ENCODE data around the gene AUTS2.

Gene AUTS2

GRCh38 chr7:70578131-70578530 is 979.9 kb downstream of the AUTS2 start:
- Histone ChIP-seq H2AFZ (ENCODE audit: low read length) (no peak overlapping the region), H3K4me3 (ENCODE audit: low read depth, low read length, poor library complexity, severe bottlenecking) (no peak overlapping the region), H3K9me2 (ENCODE audit: low read depth, low read length) (no peaks in the 10 kb centered on the region), H3F3A (ENCODE audit: insufficient read depth, low read length) (no peaks in the 10 kb centered on the region), H3K27me3 (ENCODE audit: insufficient read depth, low read length) (no peaks in the 10 kb centered on the region), H3K9me3 (ENCODE audit: low read length) (no peaks in the 10 kb centered on the region), H3K36me3 (ENCODE audit: insufficient read depth, low read length) (peaks cover 8% of the 10 kb centered on the region; the same call in 1 of the 2 replicates), H4K20me1 (ENCODE audit: insufficient read depth, low read length) (no peaks in the 10 kb centered on the region), H3K79me2 (ENCODE audit: insufficient read depth, low read length) (no peaks in the 10 kb centered on the region), H3K27ac (ENCODE audit: low read depth, low read length, poor library complexity, severe bottlenecking) (no peak overlapping the region), H3K4me1 (ENCODE audit: insufficient read depth, low read length, severe bottlenecking) (no peaks in the 10 kb centered on the region), H3K9ac (ENCODE audit: low read length) (no peak overlapping the region), H3K4me2 (ENCODE audit: low read length) (no peak overlapping the region)
- TF ChIP-seq, protein P1, sequence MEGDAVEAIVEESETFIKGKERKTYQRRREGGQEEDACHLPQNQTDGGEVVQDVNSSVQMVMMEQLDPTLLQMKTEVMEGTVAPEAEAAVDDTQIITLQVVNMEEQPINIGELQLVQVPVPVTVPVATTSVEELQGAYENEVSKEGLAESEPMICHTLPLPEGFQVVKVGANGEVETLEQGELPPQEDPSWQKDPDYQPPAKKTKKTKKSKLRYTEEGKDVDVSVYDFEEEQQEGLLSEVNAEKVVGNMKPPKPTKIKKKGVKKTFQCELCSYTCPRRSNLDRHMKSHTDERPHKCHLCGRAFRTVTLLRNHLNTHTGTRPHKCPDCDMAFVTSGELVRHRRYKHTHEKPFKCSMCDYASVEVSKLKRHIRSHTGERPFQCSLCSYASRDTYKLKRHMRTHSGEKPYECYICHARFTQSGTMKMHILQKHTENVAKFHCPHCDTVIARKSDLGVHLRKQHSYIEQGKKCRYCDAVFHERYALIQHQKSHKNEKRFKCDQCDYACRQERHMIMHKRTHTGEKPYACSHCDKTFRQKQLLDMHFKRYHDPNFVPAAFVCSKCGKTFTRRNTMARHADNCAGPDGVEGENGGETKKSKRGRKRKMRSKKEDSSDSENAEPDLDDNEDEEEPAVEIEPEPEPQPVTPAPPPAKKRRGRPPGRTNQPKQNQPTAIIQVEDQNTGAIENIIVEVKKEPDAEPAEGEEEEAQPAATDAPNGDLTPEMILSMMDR (IDR thresholded peaks at IDR 0.05; ENCODE audit: low read length): no peak
- no peak for TF ChIP-seq EZH2 (IDR thresholded peaks at IDR 0.05; ENCODE audit: borderline replicate concordance, low read length)

DNA sequence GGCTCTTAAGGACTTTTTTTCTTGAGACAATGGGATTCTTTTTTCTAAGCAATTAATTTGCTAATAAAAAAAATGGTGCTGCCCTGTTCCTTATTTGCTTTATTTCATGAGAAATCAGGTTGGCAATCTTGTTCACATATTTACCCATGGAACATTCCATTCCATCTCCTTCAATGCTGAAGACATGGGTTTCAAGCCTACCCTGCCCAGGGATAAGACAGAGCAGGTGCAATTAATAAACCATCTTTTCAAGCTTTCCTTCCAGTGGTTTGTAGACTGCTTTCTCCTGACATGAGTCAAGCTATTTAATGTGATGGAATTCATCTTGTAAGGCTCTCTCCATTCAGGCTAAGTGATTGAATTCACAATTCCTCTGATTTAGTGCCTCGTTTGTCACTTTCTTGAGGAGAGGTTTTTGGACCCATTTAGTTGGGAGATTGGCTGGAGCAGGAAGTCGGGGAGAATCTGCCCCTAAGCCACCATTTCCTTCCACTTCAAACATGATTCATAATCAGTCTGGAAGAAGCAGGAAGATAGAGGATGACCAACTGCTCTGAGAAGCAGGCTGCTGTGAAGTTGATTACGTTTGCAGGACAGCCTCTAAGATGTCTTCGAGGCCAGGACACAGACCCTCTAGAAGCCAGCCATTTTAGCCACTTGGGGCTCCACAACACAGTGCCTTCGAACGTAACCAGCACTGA is 981.3 kb downstream of the AUTS2 start:
- Histone ChIP-seq H3K27ac (ENCODE audit: low read depth, low read length, poor library complexity, severe bottlenecking) (no peak overlapping the region), H3K9me2 (ENCODE audit: low read depth, low read length) (no peaks in the 10 kb centered on the region), H3K4me3 (ENCODE audit: low read depth, low read length, poor library complexity, severe bottlenecking) (no peak overlapping the region), H3K36me3 (ENCODE audit: insufficient read depth, low read length) (no peaks in the 10 kb centered on the region), H3K9me3 (ENCODE audit: low read length) (no peaks in the 10 kb centered on the region), H3K4me1 (ENCODE audit: insufficient read depth, low read length, severe bottlenecking) (no peaks in the 10 kb centered on the region), H3K27me3 (ENCODE audit: insufficient read depth, low read length) (no peaks in the 10 kb centered on the region), H4K20me1 (ENCODE audit: insufficient read depth, low read length) (no peaks in the 10 kb centered on the region), H3K79me2 (ENCODE audit: insufficient read depth, low read length) (no peaks in the 10 kb centered on the region), H3K9ac (ENCODE audit: low read length) (no peak overlapping the region), H2AFZ (ENCODE audit: low read length) (no peak overlapping the region), H3F3A (ENCODE audit: insufficient read depth, low read length) (no peaks in the 10 kb centered on the region), H3K4me2 (ENCODE audit: low read length) (no peak overlapping the region)
- TF ChIP-seq, protein P1 (IDR thresholded peaks at IDR 0.05; ENCODE audit: low read length): no peak
- TF ChIP-seq EZH2 (IDR thresholded peaks at IDR 0.05; ENCODE audit: borderline replicate concordance, low read length): no peak

- no peaks in the 10 kb centered on the region for H3K36me3 ChIP-seq (ENCODE audit: insufficient read depth, low read length)
- H3F3A ChIP-seq (ENCODE audit: insufficient read depth, low read length): no peaks in the 10 kb centered on the region
- TF ChIP-seq EZH2 (IDR thresholded peaks at IDR 0.05; ENCODE audit: borderline replicate concordance, low read length): no peak
- no peak overlapping the region for H3K4me2 ChIP-seq (ENCODE audit: low read length)
- no peaks in the 10 kb centered on the region for H3K4me1 ChIP-seq (ENCODE audit: insufficient read depth, low read length, severe bottlenecking)
- H4K20me1 ChIP-seq (ENCODE audit: insufficient read depth, low read length): no peaks in the 10 kb centered on the region
- H3K9me3 ChIP-seq (ENCODE audit: low read length): no peaks in the 10 kb centered on the region
- H3K9me2 ChIP-seq (ENCODE audit: low read depth, low read length): no peaks in the 10 kb centered on the region
- no peak overlapping the region for H3K9ac ChIP-seq (ENCODE audit: low read length)
- H3K4me3 ChIP-seq (ENCODE audit: low read depth, low read length, poor library complexity, severe bottlenecking): no peak overlapping the region
- no peak overlapping the region for H3K27ac ChIP-seq (ENCODE audit: low read depth, low read length, poor library complexity, severe bottlenecking)
- H3K27me3 ChIP-seq (ENCODE audit: insufficient read depth, low read length): no peaks in the 10 kb centered on the region
- no peaks in the 10 kb centered on the region for H3K79me2 ChIP-seq (ENCODE audit: insufficient read depth, low read length)
- no peak overlapping the region for H2AFZ ChIP-seq (ENCODE audit: low read length)
Measured at GRCh38 chr7:70580161-70580560, 981.9 kb downstream of the AUTS2 start.

Data from OCI-LY1 (cell line).